ENCODE measurements around the gene ARID3C. TPM values are rescaled to one million over a fixed set of nuclear protein-coding genes. Genes with fewer than 3 reads are reported as not detected.

The ARID3C gene
- total and polyA plus RNA-seq, 10 of the 15 experiments (the other 5 are each of a cell fraction or from before 2014, with no cell fraction given), result not detected

DNA sequence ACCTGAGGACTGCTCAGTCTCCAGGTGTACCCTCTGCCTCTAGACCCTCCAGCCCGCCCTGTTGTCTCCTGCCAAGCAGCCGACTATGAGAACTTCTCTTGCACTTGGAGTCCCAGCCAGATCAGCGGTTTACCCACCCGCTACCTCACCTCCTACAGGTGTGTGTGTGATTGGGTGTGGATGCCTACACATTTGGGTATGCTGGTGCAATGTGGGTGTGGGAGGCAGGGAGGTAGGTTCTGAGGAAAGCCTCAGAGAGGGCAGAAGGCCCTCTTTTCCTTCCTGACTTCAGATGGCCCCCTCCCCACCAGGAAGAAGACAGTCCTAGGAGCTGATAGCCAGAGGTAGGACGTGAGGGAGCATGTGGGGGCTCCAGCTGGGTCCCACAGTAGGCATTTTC lies 28.1 kb upstream of the ARID3C start:
- H3K36me3 ChIP-seq (ENCODE audit: control insufficient read depth in 2 of 2, insufficient read depth in 2 of 2, low read length in 1 of 2), result no peaks in the 10 kb centered on the region
- intact Hi-C loops (cut with micrococcal nuclease; ENCODE audit: unreplicated experiment) (no loop called here), in situ Hi-C loops (cut with MboI) (no loop called here)
- RAD21 ChIA-PET (ENCODE audit: unreplicated experiment), result no interaction called here
- H3K4me2 ChIP-seq (ENCODE audit: control insufficient read depth, insufficient read depth), result no peak overlapping the region
- H3K79me2 ChIP-seq (ENCODE audit: control insufficient read depth, insufficient read depth, low read length), result no peaks in the 10 kb centered on the region
- no peaks in the 10 kb centered on the region for H3K9me3 ChIP-seq (replicated peaks; ENCODE audit: control insufficient read depth, insufficient read depth, low read length)
- no peak overlapping the region for H3K4me3 ChIP-seq
- no peak overlapping the region for H3K9ac ChIP-seq (ENCODE audit: control insufficient read depth, insufficient read depth, low read length)
- no TSS peak for BruUV-seq (replicated peaks)
- DNase-seq (ENCODE audit: low read depth, low spot score) (no peak), ATAC-seq (no peak), FAIRE-seq (no peak)
- 19% methylated on average over 5 of the region's 5 CpGs for WGBS (ENCODE audit: insufficient coverage, insufficient replicate concordance, low lambda C conversion rate, missing lambda C conversion rate)
- H2AFZ ChIP-seq (ENCODE audit: control insufficient read depth, low read depth, low read length), result no peak overlapping the region
- peaks cover 5% of the 10 kb centered on the region for H3K4me1 ChIP-seq (ENCODE audit: control insufficient read depth, insufficient read depth, low read length)
- no peaks in the 10 kb centered on the region for H4K20me1 ChIP-seq (ENCODE audit: control insufficient read depth, insufficient read depth)
- H3K27me3 ChIP-seq (replicated peaks in 1 of 2; ENCODE audit: control insufficient read depth in 2 of 2, insufficient read depth in 2 of 2, low read length in 1 of 2), result no peaks in the 10 kb centered on the region
- POLR2A ChIA-PET, result interaction anchor here (1.7 kb wide), 1 partner anchor 9 kb away, joined by 3 read pairs; no protein-coding TSS in a partner anchor
- CTCF ChIA-PET, result interaction anchor here (1.3 to 1.8 kb wide), 2 partner anchors 8 to 46 kb away, joined by 4 to 5 read pairs; no protein-coding TSS in a partner anchor
- SMC1A ChIA-PET (ENCODE audit: uncharacterized antibody, unreplicated experiment), result no interaction called here
- H3K27ac ChIP-seq (ENCODE audit: control insufficient read depth, insufficient read depth), result no peak overlapping the region
- TF ChIP-seq HDAC6 (IDR thresholded peaks at IDR 0.05; ENCODE audit: unreplicated experiment) (no peak), YBX1 (IDR thresholded peaks at IDR 0.05) (no peak), ZBTB11 (CRISPR knock-in tag; IDR thresholded peaks at IDR 0.05) (no peak), CBX3 (IDR thresholded peaks at IDR 0.05; ENCODE audit: borderline replicate concordance, low read depth) (no peak), CEBPB (IDR thresholded peaks at IDR 0.05; ENCODE audit: borderline replicate concordance in 1 of 2, low read depth in 2 of 2, low read length in 2 of 2) (no peak), NFXL1 (IDR thresholded peaks at IDR 0.05; ENCODE audit: borderline replicate concordance) (no peak), USF1 (IDR thresholded peaks at IDR 0.05; ENCODE audit: borderline replicate concordance, extremely low read length, insufficient read depth, low read depth, low read length) (no peak), SUPT20H (IDR thresholded peaks at IDR 0.05; ENCODE audit: borderline replicate concordance, control insufficient read depth, low read depth, low read length) (no peak), GATAD2B (conservative IDR thresholded peaks at IDR 0.05; ENCODE audit: low read depth) (no peak), REST (IDR thresholded peaks at IDR 0.05; ENCODE audit: low read depth, low read length) (no peak), NR2F1 (conservative IDR thresholded peaks at IDR 0.05) (no peak), RAD21 (IDR thresholded peaks at IDR 0.05; ENCODE audit: insufficient read depth, low read depth, low read length) (no peak), MXI1 (IDR thresholded peaks at IDR 0.05; ENCODE audit: low read depth, low read length) (no peak)
- TF ChIP-seq, protein P1, sequence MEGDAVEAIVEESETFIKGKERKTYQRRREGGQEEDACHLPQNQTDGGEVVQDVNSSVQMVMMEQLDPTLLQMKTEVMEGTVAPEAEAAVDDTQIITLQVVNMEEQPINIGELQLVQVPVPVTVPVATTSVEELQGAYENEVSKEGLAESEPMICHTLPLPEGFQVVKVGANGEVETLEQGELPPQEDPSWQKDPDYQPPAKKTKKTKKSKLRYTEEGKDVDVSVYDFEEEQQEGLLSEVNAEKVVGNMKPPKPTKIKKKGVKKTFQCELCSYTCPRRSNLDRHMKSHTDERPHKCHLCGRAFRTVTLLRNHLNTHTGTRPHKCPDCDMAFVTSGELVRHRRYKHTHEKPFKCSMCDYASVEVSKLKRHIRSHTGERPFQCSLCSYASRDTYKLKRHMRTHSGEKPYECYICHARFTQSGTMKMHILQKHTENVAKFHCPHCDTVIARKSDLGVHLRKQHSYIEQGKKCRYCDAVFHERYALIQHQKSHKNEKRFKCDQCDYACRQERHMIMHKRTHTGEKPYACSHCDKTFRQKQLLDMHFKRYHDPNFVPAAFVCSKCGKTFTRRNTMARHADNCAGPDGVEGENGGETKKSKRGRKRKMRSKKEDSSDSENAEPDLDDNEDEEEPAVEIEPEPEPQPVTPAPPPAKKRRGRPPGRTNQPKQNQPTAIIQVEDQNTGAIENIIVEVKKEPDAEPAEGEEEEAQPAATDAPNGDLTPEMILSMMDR (IDR thresholded peaks at IDR 0.05 in 2 of 3, conservative IDR thresholded peaks at IDR 0.05 in 1 of 3; ENCODE audit: control insufficient read depth in 2 of 3, extremely low read depth in 1 of 3, insufficient read depth in 1 of 3, low read depth in 3 of 3, low read length in 3 of 3), result no peak
